HepG2 (cell line): ENCODE data around the gene HSDL2. TPM values are rescaled to one million over a fixed set of nuclear protein-coding genes. Genes with fewer than 3 reads are reported as not detected.

ENCODE experiments used
- PATZ1 ChIP-seq: sonication (generic); formaldehyde crosslinking; IDR thresholded peaks from 2 replicates; pipeline ENCODE4 v1.4.0; 2020; ENCODE audit warnings: missing genetic modification reagents
- PRDM4 ChIP-seq: sonication (generic); formaldehyde crosslinking; IDR thresholded peaks from 2 replicates; pipeline ENCODE4 v1.9.0; 2021; ENCODE audit warnings: missing genetic modification reagents, borderline replicate concordance
- ZHX1 ChIP-seq: sonication (generic); formaldehyde crosslinking; IDR thresholded peaks from 2 replicates; pipeline ENCODE4 v1.8.1; 2022; ENCODE audit warnings: low read depth, mild to moderate bottlenecking, missing genetic modification reagents
- ZNF362 ChIP-seq: sonication (generic); formaldehyde crosslinking; IDR thresholded peaks from 2 replicates; pipeline ENCODE4 v1.4.0; 2020; ENCODE audit warnings: missing genetic modification reagents, mild to moderate bottlenecking, borderline replicate concordance
- ZNF7 ChIP-seq: IDR thresholded peaks from 2 replicates; pipeline ENCODE4 v1.6.1; 2016; ENCODE audit warnings: missing biosample characterization, missing genetic modification reagents
- polyA plus RNA-seq, 8 experiments: library from polyadenylated mRNA; depleted of rRNA in 3 of 8; stranded (reverse) in 7 of 8; unstranded in 1 of 8; fragments of >200 nt; fragmentation: Illumina TruSeq in 4 of 8; extraction: Trizol in 4 of 8; gene quantifications; 2 replicates each; pipeline versions ENCODE4 v1.2.1 to v1.2.3, GENCODE V29; 2011 to 2016; ENCODE audit warnings: low read depth in 4 of 8, missing spikeins in 1 of 8, mixed read lengths in 1 of 8; ENCODE audit not compliant: insufficient read depth in 1 of 8
- total RNA-seq, 5 experiments: library from RNA; depleted of rRNA; stranded (reverse); fragments of >200 nt; fragmentation: Illumina TruSeq; extraction: Trizol; gene quantifications; 2 replicates each; pipeline ENCODE4 v1.2.3, GENCODE V29; 2016; ENCODE audit warnings: low read depth in 1 of 5
- TF ChIP-seq, protein P1 (sequence below): sonication (generic); formaldehyde crosslinking; IDR thresholded peaks from 2 replicates; pipeline ENCODE4 v1.5.1; 2020; ENCODE audit warnings: mild to moderate bottlenecking, missing genetic modification reagents, moderate library complexity
- TF ChIP-seq, protein P2 (sequence below): IDR thresholded peaks from 2 replicates; pipeline ENCODE4 v1.6.1; 2018; ENCODE audit warnings: missing genetic modification reagents

HSDL2 gene
- total and polyA plus RNA-seq, 2 of the 13 experiments (the other 11 are each of a cell fraction or from before 2014, with no cell fraction given), result 55.3 to 80.2 TPM

DNA sequence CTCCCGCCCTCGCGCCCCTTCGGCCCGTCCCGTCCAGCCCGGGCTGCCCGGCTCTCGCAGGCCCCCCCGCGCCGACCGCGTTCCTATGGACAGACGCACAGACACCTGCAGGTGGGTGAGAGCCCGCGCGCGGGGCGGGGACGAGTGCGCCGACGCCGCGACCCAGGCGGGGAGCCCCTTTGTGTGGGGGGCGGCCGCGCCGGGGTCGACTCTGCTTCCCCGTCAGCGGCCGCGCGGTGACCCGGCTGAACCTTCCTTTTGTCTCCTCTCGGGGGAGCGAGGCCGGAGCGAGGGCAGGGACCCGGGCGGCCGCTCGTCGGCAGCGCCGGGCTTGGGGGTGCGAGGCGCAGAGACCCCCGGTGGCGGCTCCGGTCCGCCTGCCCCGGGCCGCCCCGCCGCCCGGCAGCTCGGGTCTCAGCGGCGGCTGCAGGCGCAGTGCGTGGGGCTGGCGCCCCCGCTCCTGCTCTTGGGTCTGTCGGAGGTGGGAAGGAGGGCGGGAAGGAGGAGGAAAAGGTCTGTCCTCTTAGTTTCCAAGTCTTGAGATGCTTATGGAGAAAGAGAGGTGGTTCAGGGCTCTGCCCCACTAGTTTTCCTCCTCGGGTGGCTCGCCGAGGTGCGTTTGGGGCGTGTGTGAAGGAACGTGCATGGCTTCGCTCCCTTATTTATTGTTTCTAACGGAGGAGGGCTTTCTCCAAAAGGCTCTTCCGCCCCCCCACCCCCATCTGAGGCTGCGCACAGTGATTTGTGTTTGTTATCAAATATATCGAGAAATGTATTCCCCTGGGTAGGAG is 107.3 kb downstream of the HSDL2 start (continued):
- peak; percentile 37 for TF ChIP-seq PATZ1 (CRISPR knock-in tag)
- TF ChIP-seq PRDM4, result no peak
- no peak for TF ChIP-seq ZNF362
- no peak for TF ChIP-seq ZNF7 (CRISPR knock-in tag)
- TF ChIP-seq, protein P1, sequence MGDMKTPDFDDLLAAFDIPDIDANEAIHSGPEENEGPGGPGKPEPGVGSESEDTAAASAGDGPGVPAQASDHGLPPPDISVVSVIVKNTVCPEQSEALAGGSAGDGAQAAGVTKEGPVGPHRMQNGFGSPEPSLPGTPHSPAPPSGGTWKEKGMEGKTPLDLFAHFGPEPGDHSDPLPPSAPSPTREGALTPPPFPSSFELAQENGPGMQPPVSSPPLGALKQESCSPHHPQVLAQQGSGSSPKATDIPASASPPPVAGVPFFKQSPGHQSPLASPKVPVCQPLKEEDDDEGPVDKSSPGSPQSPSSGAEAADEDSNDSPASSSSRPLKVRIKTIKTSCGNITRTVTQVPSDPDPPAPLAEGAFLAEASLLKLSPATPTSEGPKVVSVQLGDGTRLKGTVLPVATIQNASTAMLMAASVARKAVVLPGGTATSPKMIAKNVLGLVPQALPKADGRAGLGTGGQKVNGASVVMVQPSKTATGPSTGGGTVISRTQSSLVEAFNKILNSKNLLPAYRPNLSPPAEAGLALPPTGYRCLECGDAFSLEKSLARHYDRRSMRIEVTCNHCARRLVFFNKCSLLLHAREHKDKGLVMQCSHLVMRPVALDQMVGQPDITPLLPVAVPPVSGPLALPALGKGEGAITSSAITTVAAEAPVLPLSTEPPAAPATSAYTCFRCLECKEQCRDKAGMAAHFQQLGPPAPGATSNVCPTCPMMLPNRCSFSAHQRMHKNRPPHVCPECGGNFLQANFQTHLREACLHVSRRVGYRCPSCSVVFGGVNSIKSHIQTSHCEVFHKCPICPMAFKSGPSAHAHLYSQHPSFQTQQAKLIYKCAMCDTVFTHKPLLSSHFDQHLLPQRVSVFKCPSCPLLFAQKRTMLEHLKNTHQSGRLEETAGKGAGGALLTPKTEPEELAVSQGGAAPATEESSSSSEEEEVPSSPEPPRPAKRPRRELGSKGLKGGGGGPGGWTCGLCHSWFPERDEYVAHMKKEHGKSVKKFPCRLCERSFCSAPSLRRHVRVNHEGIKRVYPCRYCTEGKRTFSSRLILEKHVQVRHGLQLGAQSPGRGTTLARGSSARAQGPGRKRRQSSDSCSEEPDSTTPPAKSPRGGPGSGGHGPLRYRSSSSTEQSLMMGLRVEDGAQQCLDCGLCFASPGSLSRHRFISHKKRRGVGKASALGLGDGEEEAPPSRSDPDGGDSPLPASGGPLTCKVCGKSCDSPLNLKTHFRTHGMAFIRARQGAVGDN (CRISPR knock-in tag), result peak; percentile 54; the same call in 1 of the 2 replicates
- TF ChIP-seq, protein P2, sequence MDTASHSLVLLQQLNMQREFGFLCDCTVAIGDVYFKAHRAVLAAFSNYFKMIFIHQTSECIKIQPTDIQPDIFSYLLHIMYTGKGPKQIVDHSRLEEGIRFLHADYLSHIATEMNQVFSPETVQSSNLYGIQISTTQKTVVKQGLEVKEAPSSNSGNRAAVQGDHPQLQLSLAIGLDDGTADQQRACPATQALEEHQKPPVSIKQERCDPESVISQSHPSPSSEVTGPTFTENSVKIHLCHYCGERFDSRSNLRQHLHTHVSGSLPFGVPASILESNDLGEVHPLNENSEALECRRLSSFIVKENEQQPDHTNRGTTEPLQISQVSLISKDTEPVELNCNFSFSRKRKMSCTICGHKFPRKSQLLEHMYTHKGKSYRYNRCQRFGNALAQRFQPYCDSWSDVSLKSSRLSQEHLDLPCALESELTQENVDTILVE (CRISPR knock-in tag), result no peak; the same call in 1 of the 2 replicates
- no peak for TF ChIP-seq ZHX1 (CRISPR knock-in tag)
